Esophagus muscularis mucosa (tissue), 4 donors: Measurements from ENCODE around the gene SPTLC3. TPM values are rescaled to one million over a fixed set of nuclear protein-coding genes. Genes with fewer than 3 reads are reported as not detected.

Experiments
- DNase-seq: peaks from one replicate; pipeline ENCODE4 v3.0.0-alpha.2; 2017; ENCODE audit errors: extremely low spot score
- H3K27ac ChIP-seq, 4 donors: fragments of 200-600 bp; sonication (generic); replicated peaks in 1 of 4; 1 replicate in 3 of 4; 2 replicates in 1 of 4; pipeline ENCODE4 v1.5.1; 2016 to 2019; ENCODE audit warnings: mild to moderate bottlenecking in 1 of 4
- H3K27me3 ChIP-seq, 4 donors: fragments of 200-600 bp; sonication (generic); one replicate each; pipeline versions ENCODE4 v1.5.1 to v1.6.0; 2016 to 2019
- H3K36me3 ChIP-seq, 4 donors: fragments of 200-600 bp; sonication (generic); one replicate each; pipeline ENCODE4 v1.5.1; 2016 to 2019
- H3K4me1 ChIP-seq, 4 donors: fragments of 200-600 bp; sonication (generic); one replicate each; pipeline ENCODE4 v1.5.1; 2016 to 2019
- H3K4me3 ChIP-seq, 4 donors: fragments of 200-600 bp; sonication (generic); 1 replicate in 2 of 4; 2 replicates in 2 of 4; pipeline ENCODE4 v1.5.1; 2016 to 2019; ENCODE audit warnings: mild to moderate bottlenecking in 4 of 4, moderate library complexity in 1 of 4
- H3K9me3 ChIP-seq, 4 donors: fragments of 200-600 bp; sonication (generic); 1 replicate in 3 of 4; 2 replicates in 1 of 4; pipeline ENCODE4 v1.5.1; 2016 to 2019
- EP300 ChIP-seq: sonication (generic); formaldehyde crosslinking; IDR thresholded peaks from one replicate; pipeline ENCODE4 v1.6.1; 2017; ENCODE audit warnings: antibody characterized with exemption
- POLR2A ChIP-seq: fragments of 450-650 bp; IDR thresholded peaks from one replicate; pipeline ENCODE4 v1.6.1; 2017; ENCODE audit warnings: antibody characterized with exemption, moderate library complexity, mild to moderate bottlenecking, low read depth
- POLR2AphosphoS5 ChIP-seq, 2 donors: sonication (generic); formaldehyde crosslinking; IDR thresholded peaks; one replicate each; pipeline ENCODE4 v1.6.1; 2017; ENCODE audit warnings: antibody characterized with exemption in 2 of 2
- WGBS: methylation state at CpG from one replicate; pipeline ENCODE4 v1.1.5; 2018; 5-methylcytosine and 5-hydroxymethylcytosine counted together
- intact Hi-C: fragments of 100-400 bp; cut with DNase I; formaldehyde crosslinking; loops from one replicate; pipeline ENCODE4 v1.15.1; 2023
- total RNA-seq, 4 donors: library from RNA; depleted of rRNA; stranded (reverse); fragments of >200 nt; gene quantifications; one replicate each; pipeline versions ENCODE4 v1.1.0 to v1.2.1, GENCODE V29; 2016
- TF ChIP-seq, protein P1 (sequence below), 3 experiments: fragments of 200-600 bp in 2 of 3; fragments of 450-650 bp in 1 of 3; sonication (generic) in 2 of 3; IDR thresholded peaks; one replicate each; pipeline ENCODE4 v1.5.1; 2017 to 2019; ENCODE audit warnings: antibody characterized with exemption in 3 of 3, mild to moderate bottlenecking in 2 of 3, moderate library complexity in 1 of 3

SPTLC3 gene
- total RNA-seq, 4 donors from 2014 or later, result 2.8 to 12.5 (median 3.9) TPM

DNA sequence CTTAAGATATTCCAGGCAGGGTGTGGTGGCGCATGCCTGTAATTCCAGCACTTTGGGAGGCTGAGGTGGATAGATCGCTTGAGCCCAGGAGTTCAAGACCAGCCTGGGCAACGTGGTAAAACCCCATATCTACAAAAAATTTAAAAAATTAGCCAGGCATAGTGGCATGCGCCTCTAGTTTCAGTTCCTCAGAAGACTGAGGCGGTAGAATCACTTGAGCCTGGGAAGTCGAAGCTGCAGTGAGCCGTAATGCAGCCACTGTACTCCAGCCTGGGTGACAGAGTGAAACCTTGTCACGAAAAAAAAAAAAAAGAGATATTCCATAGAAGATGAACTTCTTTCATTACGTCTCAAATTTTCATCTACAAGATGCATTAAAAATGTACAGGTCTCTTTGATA is 165.6 kb downstream of the SPTLC3 start:
- Histone ChIP-seq H3K27me3 (peaks cover 0 to 3% (median 0%) of the 10 kb centered on the region in 4 donors), H3K27ac (no peak overlapping the region), H3K4me3 (no peak overlapping the region), H3K4me1 (no peaks in the 10 kb centered on the region), H3K9me3 (peaks cover 0 to 9% (median 3%) of the 10 kb centered on the region in 4 donors), H3K36me3 (no peaks in the 10 kb centered on the region)
- TF ChIP-seq EP300 (no peak), POLR2AphosphoS5 (IDR thresholded peaks at IDR 0.05) (no peak), POLR2A (no peak)
- TF ChIP-seq, protein P1, sequence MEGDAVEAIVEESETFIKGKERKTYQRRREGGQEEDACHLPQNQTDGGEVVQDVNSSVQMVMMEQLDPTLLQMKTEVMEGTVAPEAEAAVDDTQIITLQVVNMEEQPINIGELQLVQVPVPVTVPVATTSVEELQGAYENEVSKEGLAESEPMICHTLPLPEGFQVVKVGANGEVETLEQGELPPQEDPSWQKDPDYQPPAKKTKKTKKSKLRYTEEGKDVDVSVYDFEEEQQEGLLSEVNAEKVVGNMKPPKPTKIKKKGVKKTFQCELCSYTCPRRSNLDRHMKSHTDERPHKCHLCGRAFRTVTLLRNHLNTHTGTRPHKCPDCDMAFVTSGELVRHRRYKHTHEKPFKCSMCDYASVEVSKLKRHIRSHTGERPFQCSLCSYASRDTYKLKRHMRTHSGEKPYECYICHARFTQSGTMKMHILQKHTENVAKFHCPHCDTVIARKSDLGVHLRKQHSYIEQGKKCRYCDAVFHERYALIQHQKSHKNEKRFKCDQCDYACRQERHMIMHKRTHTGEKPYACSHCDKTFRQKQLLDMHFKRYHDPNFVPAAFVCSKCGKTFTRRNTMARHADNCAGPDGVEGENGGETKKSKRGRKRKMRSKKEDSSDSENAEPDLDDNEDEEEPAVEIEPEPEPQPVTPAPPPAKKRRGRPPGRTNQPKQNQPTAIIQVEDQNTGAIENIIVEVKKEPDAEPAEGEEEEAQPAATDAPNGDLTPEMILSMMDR (IDR thresholded peaks at IDR 0.05), result no peak
- WGBS, result 92% methylated on average over 9 of the region's 9 CpGs
- intact Hi-C loops, result no loop called here
- no peak for DNase-seq

DNA sequence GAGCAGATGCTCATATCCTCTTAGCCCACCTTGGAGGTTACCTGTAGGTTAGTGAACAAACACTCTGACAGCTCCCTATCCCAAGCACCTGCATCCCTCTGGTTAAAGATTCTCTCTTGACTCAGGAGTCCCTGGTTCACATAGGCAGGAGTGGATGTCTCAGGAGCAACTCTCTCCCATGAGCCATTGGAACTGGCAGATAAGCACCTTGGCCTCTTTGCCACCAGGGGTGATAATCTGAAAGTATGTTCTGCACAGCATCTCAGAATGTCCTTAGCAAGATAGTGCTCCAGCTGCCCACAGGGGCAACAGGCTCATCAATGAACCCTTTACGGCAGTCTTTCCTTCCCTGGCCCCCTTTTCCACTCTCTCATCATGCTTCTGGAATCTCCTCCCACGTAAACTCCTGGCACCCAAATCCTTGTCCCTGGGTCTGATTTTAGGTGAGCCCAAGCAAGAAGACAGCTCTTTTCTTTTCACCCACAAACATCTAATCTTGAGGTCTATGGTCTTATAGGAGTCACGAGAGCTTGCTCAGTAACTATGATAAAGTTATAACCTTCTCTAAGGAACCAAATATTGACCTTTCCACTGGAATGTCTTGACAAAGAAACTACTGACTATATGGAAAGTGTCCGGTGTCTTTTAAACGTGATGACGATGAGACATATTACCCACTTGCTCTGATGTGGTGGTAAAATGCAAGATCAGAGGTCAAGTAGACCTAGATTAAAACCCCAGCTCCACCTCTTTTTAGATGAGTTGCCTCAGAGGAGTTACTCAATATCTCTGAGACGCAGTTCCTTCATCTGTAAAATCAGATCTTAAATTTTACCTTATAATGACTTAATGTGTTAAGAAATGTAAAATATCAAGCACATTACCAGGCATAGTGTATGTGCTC is 172.5 kb downstream of the SPTLC3 start:
- Histone ChIP-seq H3K4me3 (no peak overlapping the region), H3K27ac (no peak overlapping the region), H3K27me3 (no peaks in the 10 kb centered on the region), H3K4me1 (no peaks in the 10 kb centered on the region), H3K9me3 (peaks cover 0 to 11% (median 5%) of the 10 kb centered on the region in 4 donors), H3K36me3 (no peaks in the 10 kb centered on the region)
- no peak for DNase-seq
- TF ChIP-seq POLR2AphosphoS5 (IDR thresholded peaks at IDR 0.05), result no peak
- TF ChIP-seq POLR2A, result no peak
- TF ChIP-seq EP300, result no peak
- TF ChIP-seq, protein P1 (IDR thresholded peaks at IDR 0.05), result no peak
- intact Hi-C loops, result no loop called here
- 75% methylated on average over 7 of the region's 7 CpGs for WGBS

GRCh38 chr20:13183005-13183404 is 174.2 kb downstream of the SPTLC3 start:
- intact Hi-C loops, result no loop called here
- H3K36me3 ChIP-seq, result no peaks in the 10 kb centered on the region
- DNase-seq, result no peak
- peaks cover 0 to 12% (median 3%) of the 10 kb centered on the region in 4 donors for H3K9me3 ChIP-seq
- no peak overlapping the region for H3K27ac ChIP-seq
- no peaks in the 10 kb centered on the region for H3K27me3 ChIP-seq
- no peaks in the 10 kb centered on the region for H3K4me1 ChIP-seq
- H3K4me3 ChIP-seq, result no peak overlapping the region
- 31% methylated on average over 1 of the region's 1 CpG for WGBS
- TF ChIP-seq EP300 (no peak), POLR2A (no peak), POLR2AphosphoS5 (IDR thresholded peaks at IDR 0.05) (no peak)
- TF ChIP-seq, protein P1 (IDR thresholded peaks at IDR 0.05), result no peak

DNA sequence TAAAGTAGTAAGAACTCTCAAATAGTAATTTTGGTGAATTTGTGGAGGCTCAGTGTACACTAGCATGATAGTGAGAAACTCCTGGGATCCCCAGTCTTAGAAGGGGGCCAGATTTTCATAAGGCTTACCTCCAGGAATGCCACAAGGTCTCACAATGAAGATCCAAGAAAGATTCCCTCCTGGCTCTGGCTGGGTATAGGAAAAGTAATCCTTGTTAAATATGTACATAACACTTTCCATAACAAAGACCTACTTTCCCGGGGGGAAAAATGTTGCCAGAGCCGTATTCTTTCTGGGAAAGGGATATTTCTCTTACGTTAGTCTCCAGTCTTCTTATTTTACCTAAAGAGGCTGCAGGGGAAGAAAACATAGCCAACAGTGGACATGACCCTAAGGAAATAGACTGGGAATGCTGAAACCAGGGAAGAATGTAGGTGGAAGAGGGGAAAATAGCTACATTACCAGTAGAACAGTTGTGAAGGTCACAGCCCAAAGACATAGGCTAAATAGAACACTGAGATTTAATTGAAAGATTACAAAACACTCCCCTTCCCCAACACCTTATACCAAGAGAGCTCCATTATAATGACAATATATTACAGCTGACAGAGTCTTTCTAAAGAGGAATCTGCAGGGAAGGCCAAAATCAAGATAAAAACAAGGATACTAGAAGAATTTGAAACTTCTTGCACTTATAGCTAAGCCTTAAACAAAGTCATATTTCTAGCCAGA is 177.4 kb downstream of the SPTLC3 start:
- 67% methylated on average over 3 of the region's 3 CpGs for WGBS
- H3K27me3 ChIP-seq, result no peaks in the 10 kb centered on the region
- no peak overlapping the region for H3K4me3 ChIP-seq
- H3K9me3 ChIP-seq, result peaks cover 0 to 12% (median 3%) of the 10 kb centered on the region in 4 donors
- no peak for TF ChIP-seq POLR2AphosphoS5 (IDR thresholded peaks at IDR 0.05)
- TF ChIP-seq, protein P1 (IDR thresholded peaks at IDR 0.05), result no peak
- TF ChIP-seq EP300, result no peak
- no peak for TF ChIP-seq POLR2A
- H3K27ac ChIP-seq, result no peak overlapping the region
- DNase-seq, result no peak
- no peaks in the 10 kb centered on the region for H3K4me1 ChIP-seq
- no peaks in the 10 kb centered on the region for H3K36me3 ChIP-seq
- intact Hi-C loops, result no loop called here
